Stimulated activated CD4-positive, alpha-beta T cell treated with anti-CD3 and anti-CD28 coated beads, Interleukin-1b, Interleukin-23, amount 100 ng/mL, for 24 hours (primary cell): ENCODE results near the gene ANKRD52.
A peak's percentile ranks its signal among the peaks of the same experiment; 100 is the strongest.

Experiments used
- DNase-seq, 4 experiments: peaks; one replicate each; pipeline ENCODE4 v3.0.0-alpha.2; 2020; ENCODE audit warnings: low read depth in 4 of 4, low spot score in 1 of 4

ANKRD52 gene

DNA sequence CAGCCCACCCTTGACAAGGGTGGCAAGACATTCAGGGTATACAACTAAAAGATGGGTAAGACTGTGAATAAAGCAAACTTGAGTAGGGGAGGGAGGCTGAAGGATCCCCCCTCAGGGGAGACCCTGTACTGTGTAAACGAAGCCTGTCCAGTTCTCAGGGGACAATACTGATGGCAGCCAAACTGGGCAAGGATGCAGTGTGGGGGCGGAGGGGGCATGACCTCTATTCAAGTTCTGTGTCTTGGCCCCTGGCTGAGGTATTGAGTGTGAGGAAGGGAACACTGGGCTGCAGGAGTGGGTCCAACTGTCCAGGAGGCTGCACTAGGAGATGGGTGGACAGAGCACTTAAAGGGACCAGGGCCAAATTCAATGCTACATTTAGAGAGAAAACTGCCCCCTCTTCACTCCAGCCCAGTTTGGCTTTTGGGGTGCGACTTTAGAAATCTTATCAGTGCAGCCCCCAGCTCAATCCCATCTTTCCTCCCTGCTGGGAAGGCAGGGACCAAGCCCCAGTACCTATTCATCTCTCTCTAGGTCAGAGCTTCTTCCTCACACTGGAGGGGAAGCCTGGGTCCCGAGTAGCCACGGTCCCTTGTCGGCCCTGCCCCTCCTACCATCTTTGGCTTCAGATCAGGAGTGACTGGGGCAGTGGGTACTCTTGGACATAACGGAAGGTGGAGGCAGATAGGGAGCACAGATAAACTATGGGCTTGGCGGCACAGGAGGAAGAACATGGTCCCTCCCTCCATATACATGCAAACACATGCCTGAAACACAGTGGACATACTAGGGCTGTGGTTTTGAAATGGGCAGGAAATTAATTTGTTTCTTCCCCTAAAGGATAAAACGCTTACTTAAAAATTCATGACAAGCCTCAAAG is 16.5 kb downstream of the ANKRD52 start:
- no peak for DNase-seq

DNA sequence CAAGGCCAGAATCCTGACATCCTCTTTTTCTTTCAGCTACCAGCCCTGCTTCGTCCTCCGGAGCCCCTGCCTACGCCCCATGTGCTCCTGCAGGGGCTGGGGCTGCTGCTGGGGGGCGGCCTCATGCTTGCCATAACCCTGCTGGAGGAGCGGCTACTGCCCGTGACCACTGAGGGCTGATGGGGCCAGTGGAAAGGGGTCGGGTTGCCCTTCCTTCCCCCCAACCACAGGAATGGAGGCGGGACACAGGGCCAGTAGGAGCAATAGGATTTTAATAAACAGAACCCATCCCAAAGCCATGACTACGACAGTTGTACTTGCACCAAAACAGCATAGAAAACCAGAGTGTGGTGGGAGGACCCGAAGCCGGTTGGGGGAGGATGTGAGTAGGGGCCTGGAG is 20.6 kb downstream of the ANKRD52 start:
- no peak for DNase-seq

DNA sequence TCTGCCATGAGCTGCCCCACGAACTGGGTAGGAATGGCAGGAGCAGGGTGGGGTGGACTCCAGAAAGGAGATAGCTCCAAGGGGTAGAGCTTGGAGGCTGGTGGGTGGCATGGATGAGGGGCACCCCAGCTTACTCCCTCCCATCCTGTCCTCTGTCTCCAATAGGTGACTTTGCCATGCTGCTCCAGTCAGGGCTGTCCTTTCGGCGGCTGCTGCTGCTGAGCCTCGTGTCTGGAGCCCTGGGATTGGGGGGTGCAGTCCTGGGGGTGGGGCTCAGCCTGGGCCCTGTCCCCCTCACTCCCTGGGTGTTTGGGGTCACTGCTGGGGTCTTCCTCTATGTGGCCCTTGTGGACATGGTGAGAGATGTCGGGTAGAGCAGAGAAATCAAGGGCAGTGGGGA is 21.2 kb downstream of the ANKRD52 start:
- no peak for DNase-seq

DNA sequence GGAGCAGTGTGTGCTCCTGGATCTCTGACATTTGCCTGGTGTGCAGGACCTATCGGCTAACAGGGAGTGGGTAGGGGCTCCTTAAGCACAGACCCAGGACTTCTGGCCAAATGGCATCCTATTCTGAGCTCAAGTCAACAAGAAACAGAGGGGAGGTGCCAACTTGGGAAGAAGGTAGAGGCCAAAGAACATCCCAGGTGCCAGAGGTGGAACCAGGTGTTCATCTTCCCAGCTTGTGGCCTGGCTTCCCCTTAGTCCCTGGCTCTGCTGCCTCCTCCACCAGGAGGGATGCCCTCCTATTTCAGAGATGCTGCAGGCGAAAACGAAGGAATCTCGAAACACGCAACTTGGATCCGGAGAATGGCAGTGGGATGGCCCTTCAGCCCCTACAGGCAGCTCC is 22.1 kb downstream of the ANKRD52 start:
- no peak for DNase-seq

DNA sequence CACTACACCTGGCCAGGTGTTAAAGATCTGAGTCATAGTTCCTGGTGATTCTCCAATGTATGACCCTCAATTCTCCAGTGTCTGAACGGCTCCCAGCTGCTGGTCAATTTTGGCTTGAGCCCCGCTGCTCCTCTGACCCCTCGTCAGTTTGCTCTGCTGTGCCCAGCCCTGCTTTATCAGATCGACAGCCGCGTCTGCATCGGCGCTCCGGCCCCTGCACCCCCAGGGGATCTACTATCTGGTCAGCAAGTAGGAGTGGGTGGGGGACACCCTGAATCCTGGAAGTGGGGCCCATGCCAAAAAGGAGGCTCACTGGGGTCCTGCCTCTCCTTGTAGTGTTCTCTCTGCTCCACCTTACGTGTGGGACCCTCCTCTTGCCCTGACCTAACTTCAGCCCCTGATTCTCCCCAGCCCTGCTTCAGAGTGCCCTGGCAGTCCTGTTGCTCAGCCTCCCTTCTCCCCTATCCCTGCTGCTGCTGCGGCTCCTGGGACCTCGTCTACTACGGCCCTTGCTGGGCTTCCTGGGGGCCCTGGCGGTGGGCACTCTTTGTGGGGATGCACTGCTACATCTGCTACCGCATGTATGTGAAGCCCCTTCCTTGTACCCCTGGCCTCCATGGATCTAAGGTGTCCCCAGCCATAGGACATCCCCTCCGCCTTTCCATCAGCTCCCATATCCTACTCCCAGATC is 23.3 kb downstream of the ANKRD52 start:
- DNase-seq, result no peak

DNA sequence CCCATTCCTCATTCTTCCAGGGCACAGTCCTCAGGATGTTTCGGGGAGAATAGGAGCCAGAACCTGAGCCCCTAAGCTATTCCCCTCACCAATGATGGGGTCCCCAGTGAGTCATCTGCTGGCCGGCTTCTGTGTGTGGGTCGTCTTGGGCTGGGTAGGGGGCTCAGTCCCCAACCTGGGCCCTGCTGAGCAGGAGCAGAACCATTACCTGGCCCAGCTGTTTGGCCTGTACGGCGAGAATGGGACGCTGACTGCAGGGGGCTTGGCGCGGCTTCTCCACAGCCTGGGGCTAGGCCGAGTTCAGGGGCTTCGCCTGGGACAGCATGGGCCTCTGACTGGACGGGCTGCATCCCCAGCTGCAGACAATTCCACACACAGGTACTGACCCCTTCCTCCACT is 27.0 kb downstream of the ANKRD52 start:
- DNase-seq, result no peak

DNA sequence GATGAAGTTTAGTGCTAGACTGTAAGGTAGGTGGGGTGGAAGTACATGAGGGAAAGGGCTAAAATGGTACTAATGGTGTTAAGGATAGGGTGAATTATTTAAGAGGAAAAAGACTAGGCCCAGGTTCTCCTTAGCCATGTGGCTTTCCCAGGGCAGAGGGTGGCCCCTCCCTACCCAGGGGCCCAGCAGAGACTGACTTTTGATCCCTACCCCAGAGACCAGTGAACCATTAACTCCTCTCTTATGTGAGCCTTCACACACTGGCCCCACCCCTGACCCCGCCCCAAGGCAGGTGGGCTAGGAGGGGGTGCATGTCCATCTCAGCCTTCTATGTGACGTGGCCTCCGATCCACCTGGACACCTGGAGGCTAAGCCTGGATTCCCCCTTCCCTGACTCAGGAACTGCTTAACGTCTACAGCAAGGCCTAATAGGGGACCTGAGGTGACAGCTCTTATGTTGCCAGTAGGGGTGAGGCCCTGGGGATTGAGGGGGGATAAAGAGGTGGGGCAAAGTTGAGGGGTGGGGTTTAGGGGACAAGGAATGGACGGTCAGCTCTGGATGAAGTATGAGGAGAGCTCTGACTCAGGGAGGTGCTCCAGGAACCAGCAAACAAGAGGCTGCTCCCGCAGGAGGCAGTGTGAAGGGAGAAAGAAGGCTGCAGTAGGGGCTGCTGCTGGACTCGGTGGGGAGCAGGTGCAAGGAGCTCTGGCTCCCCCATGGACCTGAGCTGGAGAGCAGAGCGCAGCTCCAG is 27.6 kb downstream of the ANKRD52 start:
- DNase-seq, result no peak

DNA sequence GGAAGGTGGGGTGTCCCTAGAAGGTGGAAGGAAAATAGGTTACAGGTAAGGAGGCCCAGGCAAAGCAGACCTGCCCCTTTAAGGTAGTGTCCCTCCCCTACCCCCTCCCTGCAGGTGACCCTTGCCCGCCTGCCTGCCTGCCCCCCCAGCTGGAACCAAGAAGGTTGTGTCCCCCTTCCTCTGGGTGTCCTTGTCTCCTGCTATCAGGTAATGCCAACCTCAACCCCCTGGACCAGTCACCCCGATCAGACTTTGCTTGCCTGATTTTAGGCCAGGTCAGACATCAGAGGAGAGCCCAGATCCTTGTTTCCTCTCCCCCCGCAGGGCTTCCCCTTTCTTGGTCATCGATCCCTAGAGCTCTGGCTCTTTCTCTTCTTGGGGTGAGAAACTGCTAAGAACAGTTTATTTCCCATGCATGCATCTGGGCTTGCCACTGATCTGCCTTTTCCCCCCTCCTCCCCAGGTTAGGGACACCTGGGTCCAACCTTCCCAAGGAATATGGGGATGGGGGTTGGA is 28.2 kb downstream of the ANKRD52 start, which contains the start of gene SLC39A5:
Gene SLC39A5 (plus strand): TSS at position 136 of the 516 bp plus-strand sequence. CDS start 1,224 bp downstream, outside the sequence.
- no peak for DNase-seq

DNA sequence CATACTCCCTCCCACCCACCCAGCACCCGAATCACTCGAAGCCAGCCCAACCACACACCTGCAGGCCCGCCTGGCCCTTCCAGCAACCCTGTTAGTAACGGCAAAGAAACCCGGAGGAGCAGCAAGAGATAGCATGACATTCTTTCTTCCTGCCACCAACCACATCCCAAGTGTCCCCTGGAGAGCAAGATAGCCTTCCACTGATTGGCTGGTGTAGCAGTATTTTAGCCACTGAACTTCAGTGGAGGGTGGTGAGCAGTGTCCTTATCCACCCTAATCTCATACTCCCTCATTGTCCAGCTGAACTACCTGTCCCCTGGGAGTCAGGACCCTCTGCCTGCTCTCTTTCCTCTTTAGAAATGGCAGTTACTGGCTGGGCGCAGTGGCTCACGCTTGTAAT is 29.1 kb downstream of the ANKRD52 start:
- DNase-seq, result no peak

DNA sequence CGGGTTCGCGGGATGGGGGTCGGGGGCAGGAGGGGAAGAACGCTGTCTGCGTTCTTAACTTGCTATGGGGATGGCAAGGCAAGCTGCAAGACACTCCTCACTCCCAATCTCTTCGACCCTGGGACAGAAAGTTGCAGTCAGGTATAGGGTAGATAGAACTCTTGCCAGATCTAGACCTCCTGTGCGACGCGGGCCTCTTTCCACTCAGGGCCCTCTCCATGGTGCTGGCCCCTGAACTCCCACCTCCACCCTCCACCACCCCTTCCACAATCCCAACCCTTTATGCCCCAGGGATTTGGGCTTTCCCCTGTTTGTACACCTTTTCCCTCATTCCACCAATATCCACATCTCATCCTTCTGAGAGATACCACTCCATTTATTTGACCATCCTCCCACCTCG is 33.2 kb downstream of the ANKRD52 start:
- DNase-seq, result no peak

DNA sequence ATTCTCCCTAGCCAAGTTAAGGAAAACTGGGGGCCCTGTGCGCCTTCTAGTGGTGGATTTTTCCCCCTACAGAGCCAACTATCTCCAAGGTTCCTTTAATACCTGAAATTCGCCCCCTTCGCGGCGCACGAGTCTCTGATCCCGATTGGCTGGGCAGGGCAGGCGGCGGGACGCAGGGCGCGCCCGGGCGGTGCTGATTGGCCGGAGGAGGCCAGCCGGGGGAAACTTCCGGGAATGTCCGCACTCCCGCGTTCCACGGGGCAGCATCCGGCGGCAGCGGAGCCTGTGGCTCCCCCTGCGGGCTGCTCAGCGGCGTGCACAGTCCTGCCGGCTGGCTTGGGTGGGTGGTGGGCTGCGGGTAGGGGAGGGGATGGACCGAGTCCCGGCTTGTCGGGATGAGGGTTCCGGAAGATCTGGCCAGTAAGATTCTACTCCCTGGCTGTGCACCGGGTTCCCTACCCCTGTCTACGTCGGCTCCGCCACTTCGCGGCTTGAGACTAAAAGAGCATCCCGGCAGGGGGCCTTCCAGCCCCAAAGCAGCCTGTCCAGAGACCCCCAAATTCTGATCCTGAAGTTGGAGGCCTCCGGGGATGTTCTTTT is 34.0 kb downstream of the ANKRD52 start, which contains the start of gene NABP2:
Gene NABP2 (plus strand): TSS at position 241 of the 600 bp plus-strand sequence. CDS start 515 bp downstream, outside the sequence.
- DNase-seq, result peak; percentile 82 to 95 (median 92)

DNA sequence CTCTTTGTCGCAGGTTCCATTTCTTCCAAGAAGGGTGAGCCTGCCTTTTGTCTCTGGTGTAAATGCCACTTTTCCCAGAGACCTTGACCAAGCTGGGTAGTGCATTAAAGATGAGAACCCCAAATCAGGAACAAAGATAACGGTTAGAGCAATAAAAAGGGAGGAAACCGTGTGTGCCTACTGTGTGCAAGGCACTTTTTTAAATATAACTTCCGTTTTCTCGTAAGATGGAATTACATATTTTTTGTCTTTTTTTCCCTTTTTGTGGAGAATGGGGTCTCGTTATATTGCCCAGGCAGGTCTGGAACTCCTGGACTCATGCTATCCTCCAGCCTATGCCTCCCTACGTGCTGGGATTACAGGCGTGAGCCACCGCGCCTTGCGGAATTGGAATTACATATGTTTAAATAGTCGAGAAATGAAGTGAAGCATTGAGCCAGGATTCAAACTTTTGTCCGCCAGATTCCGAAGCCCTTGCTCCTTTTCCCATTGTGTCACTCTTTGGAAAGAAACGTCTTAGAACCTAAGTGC is 34.5 kb downstream of the ANKRD52 start:
- no peak for DNase-seq

DNA sequence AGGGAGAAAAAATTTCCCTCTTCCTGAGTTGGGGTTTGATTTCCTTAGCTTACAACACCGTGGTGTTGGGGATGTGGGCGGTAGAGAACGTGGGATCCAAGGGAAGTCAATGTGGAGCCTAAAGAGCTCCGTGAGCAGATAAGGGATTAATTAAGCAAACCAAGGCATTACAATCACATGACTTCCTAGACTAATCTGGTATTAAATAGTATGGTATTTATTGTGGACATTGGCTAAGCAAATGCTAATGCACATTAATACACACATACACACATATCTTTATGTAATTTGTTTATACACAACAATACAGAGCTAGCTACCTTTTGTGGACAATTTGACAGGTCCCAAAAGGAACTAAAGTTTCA is 35.7 kb downstream of the ANKRD52 start:
- no peak for DNase-seq

DNA sequence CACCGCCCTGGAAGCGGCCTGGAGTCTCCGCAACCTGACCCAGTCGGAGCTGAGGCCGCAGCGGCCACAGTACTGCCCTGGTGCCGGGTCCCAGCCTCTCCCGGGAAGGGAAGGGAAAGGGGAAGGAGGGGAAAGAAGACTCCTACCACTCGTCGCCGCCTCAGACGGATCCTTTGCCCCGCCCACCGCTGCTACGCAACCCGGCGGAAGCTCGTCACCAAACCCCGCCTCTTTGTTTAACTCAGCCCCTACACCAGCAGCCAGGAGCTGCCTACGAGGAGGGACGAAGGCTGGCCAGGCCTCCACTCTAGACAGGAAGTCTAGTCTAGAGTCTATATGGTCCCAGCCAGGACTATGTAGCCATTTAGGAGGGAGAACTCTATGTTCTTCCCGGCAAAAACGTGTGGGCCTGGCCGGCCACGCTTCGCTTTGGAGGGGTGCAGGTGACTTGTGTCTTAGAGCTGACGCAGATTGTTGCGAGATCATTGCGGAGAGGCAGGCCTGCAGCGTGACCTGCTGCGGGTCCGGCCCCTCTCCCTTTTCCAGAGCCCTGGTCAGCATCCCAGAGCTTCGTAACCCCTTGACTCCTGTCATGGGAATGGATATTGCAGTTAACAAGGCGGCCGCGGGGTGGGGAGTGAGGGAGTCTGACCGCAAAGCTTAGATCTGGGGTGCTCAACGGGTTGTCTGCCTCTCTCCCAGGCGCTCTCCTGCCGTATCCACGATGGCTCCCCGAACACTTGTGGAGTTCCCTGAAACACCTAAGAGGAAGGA is 36.2 kb downstream of the ANKRD52 start, which contains the start of gene RNF41:
Gene RNF41 (minus strand): TSS at position 166 of the 774 bp plus-strand sequence. CDS start 7,875 bp downstream, outside the sequence.
- peak; percentile 81 to 92 (median 86) for DNase-seq

DNA sequence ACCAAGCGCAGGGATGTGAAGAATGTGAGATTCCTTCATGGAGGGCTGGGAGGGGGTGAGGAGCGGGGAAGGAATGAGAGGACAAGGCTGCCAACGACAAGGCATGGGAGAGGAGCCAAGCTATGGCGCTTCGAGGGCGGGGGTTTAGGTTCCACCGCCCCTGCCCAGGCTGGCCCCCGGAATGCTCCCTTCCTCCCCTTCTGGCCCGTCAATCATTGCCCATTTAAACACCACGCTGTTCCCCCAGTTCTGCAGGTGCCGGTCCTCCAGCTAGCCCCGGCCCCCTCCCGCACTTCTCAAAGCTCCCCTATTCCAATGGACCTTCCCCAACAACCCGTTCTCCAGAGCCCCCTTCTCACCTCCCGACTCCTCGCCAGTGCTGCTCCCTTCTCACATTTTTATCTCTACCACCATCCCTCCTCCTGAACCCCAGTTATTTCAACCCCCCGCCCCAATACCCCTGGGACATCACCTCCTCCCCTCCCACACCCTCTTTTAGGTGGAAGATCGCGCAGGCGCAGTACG is 36.9 kb downstream of the ANKRD52 start:
- DNase-seq, result no peak

DNA sequence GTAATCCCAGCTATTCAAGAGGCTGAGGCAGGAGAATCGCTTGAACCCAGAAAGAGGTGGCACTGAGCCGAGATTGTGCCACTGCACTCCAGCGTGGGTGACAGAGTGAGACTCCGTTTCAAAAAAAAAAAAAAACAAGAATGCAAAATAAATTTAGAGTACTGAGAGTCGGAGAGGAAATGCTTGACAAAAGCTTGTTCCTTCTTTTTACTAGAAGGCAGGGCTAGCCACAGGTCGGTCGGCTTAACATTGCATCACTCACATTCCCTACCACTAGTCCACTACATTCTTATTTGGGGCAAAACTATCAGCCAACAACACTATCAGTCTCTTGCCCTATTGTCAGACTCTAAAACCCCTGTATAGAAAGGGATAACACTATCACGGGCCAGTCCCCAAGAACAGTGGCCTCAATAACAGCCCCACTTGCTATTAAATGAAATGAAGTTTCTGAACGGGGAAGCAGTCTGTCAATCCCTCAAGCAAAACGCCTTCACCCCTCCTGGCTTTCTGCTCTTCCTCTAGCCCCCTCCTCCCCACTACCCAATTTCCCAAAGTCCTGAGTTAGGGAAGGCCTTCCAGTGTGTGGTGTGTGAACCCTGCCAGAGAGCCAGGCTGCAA is 37.5 kb downstream of the ANKRD52 start:
- DNase-seq, result no peak

DNA sequence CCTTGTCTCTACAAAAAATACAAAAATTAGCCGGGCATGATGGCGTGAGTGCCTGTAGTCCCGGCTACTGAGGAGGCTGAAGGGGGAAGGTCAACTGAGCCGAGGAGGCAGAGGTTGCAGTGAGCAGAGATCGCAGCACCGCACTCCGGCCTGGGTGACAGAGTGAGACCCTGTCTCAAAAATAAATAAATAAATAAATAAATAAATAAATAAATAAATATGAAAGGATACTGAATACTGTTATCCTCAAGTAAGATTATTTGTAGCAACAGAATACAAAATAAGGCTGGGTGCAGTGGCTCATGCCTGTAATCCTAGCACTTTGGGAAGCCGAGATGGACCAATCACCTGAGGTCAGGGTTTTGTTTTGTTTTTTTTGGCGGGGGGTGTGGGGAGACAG is 38.3 kb downstream of the ANKRD52 start:
- no peak for DNase-seq

DNA sequence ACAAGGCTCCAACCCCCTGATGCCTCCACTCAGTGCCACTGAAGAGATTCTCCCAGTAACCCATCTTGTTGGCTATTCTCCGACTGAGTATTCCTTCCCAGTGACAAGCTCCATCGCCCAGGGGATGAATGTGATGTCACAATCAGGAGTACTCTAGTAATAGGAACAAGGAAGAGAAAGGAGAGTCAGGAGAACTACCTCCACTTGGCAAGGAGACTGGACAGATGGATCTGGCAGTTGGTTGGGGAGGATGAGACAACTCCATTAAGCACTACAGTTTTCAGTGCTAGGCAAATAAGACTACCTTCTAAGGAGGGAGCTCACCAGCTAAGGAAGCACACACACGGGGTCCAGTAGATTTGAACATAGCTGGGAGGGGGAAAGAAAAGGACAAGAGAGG is 41.7 kb downstream of the ANKRD52 start:
- DNase-seq, result no peak

DNA sequence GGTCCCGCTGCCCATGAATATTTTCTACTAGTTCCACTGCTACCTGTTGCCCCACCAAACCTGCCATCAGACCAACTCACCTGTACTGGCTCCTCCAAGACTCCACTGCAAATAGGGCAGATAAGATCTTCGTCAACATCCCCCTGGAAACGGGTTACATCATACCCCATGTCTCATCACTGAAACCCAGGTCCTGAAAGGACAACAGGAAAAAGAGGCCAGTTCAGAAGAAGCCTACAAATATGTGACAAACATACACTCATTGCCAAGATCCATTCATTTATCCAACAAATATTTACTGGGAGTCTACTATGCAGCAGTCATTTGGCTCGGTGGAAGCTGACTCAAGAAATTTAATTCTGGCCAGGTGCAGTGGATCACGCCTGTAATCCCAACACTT is 44.3 kb downstream of the ANKRD52 start:
- DNase-seq, result no peak
